A673 (cell line): ENCODE measurements around the gene MPV17L2. TPM values are rescaled to one million over a fixed set of nuclear protein-coding genes. Genes with fewer than 3 reads are reported as not detected.

Source experiments
- BruUV-seq: library from RNA; stranded (reverse); fragments of 400-500 nt; replicated peaks from 2 replicates; lab custom pipeline; 2021; lab: Mats Ljungman, UMichigan
- CTCF ChIA-PET: fragments of 300-600 bp; sonication (Branson Sonifier 250); formaldehyde crosslinking; loops from one replicate; lab custom pipeline; 2022; ENCODE audit warnings: antibody characterized with exemption; lab: Charles Lee
- POLR2A ChIA-PET: fragments of 300-600 bp; sonication (Branson Sonifier 250); formaldehyde crosslinking; loops from one replicate; lab custom pipeline; 2022; ENCODE audit warnings: antibody characterized with exemption; ENCODE audit not compliant: low non-redundant PET; lab: Charles Lee
- DNase-seq: peaks from one replicate; pipeline ENCODE4 v3.0.0-alpha.2; 2015; ENCODE audit warnings: low spot score
- H3K27ac ChIP-seq: fragments of 200-600 bp; sonication (generic); 2 replicates; pipeline ENCODE4 v1.5.1; 2016; ENCODE audit warnings: mixed run types, low read depth, mild to moderate bottlenecking, mixed read lengths, antibody characterized with exemption, low read length; ENCODE audit not compliant: poor library complexity, severe bottlenecking
- H3K27me3 ChIP-seq: fragments of 200-600 bp; sonication (generic); replicated peaks from 2 replicates; pipeline ENCODE4 v1.6.1; 2017; ENCODE audit warnings: mixed run types, low read depth, mild to moderate bottlenecking, mixed read lengths, antibody characterized with exemption, low read length; ENCODE audit not compliant: insufficient read depth, poor library complexity
- H3K36me3 ChIP-seq: fragments of 200-600 bp; sonication (generic); 2 replicates; pipeline ENCODE4 v1.6.1; 2016; ENCODE audit warnings: mixed run types, mild to moderate bottlenecking, mixed read lengths, antibody characterized with exemption, low read length; ENCODE audit not compliant: insufficient read depth, poor library complexity, severe bottlenecking
- H3K4me1 ChIP-seq: fragments of 200-600 bp; sonication (generic); 2 replicates; pipeline ENCODE4 v1.6.1; 2017; ENCODE audit warnings: mixed run types, mild to moderate bottlenecking, mixed read lengths, antibody characterized with exemption, low read length; ENCODE audit not compliant: insufficient read depth, poor library complexity, severe bottlenecking
- H3K4me3 ChIP-seq: fragments of 200-600 bp; sonication (generic); 2 replicates; pipeline ENCODE4 v1.5.1; 2016; ENCODE audit warnings: low read depth, mixed run types, mild to moderate bottlenecking, mixed read lengths, low read length; ENCODE audit not compliant: poor library complexity, severe bottlenecking
- H3K9me3 ChIP-seq: fragments of 200-600 bp; sonication (generic); 2 replicates; pipeline ENCODE4 v1.6.1; 2016; ENCODE audit warnings: mixed run types, low read depth, mild to moderate bottlenecking, mixed read lengths, antibody characterized with exemption, low read length; ENCODE audit not compliant: poor library complexity, severe bottlenecking
- EZH2 ChIP-seq: fragments of 200-600 bp; sonication (generic); IDR thresholded peaks from 2 replicates; pipeline ENCODE4 v1.6.1; 2017; ENCODE audit warnings: borderline replicate concordance, low read depth, mild to moderate bottlenecking, mixed read lengths, antibody characterized with exemption, low read length; ENCODE audit not compliant: poor library complexity, severe bottlenecking
- intact Hi-C: fragments of 100-400 bp; cut with micrococcal nuclease; formaldehyde crosslinking; loops from one replicate; pipeline ENCODE4 v1.10.0; 2022; ENCODE audit not compliant: unreplicated experiment
- total RNA-seq: library from RNA; stranded (reverse); gene quantifications from 2 replicates; pipeline ENCODE4 v1.2.3, GENCODE V29; 2021
- TF ChIP-seq, protein P1 (sequence below): fragments of 300-800, 200-600 bp; sonication (generic); conservative IDR thresholded peaks from 2 replicates; pipeline ENCODE4 v1.5.1; 2017; ENCODE audit warnings: low read depth, mild to moderate bottlenecking, antibody characterized with exemption, low read length, moderate library complexity, mixed read lengths

Gene MPV17L2
- total RNA-seq, 1 experiment from 2014 or later: 20.2 TPM

DNA sequence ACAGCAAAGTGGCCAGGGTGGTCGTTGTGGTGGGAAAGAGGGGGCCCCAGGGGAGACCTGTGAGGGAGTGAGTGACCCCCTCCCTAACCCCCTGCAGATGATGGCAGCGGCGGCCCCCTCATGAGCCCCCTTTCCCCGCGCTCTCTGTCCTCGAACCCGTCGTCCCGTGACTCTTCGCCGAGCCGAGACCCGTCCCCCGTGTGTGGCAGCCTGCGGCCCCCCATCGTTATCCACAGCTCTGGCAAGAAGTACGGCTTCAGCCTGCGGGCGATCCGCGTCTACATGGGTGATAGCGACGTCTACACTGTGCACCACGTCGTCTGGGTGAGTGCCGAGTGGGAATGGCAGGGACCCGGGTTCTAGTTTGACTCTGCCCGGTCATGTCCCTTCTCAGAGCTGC, 48.1 kb upstream of the MPV17L2 start:
- Histone ChIP-seq H3K27ac (no peak overlapping the region), H3K4me3 (no peak overlapping the region), H3K27me3 (no peaks in the 10 kb centered on the region), H3K36me3 (peaks cover 12% of the 10 kb centered on the region), H3K9me3 (no peaks in the 10 kb centered on the region), H3K4me1 (no peaks in the 10 kb centered on the region)
- TF ChIP-seq EZH2: no peak
- TF ChIP-seq, protein P1, sequence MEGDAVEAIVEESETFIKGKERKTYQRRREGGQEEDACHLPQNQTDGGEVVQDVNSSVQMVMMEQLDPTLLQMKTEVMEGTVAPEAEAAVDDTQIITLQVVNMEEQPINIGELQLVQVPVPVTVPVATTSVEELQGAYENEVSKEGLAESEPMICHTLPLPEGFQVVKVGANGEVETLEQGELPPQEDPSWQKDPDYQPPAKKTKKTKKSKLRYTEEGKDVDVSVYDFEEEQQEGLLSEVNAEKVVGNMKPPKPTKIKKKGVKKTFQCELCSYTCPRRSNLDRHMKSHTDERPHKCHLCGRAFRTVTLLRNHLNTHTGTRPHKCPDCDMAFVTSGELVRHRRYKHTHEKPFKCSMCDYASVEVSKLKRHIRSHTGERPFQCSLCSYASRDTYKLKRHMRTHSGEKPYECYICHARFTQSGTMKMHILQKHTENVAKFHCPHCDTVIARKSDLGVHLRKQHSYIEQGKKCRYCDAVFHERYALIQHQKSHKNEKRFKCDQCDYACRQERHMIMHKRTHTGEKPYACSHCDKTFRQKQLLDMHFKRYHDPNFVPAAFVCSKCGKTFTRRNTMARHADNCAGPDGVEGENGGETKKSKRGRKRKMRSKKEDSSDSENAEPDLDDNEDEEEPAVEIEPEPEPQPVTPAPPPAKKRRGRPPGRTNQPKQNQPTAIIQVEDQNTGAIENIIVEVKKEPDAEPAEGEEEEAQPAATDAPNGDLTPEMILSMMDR: no peak
- no peak for DNase-seq
- POLR2A ChIA-PET: no interaction called here
- no TSS peak for BruUV-seq
- intact Hi-C loops: no loop called here
- CTCF ChIA-PET: interaction anchor here (0.6 kb wide), 1 partner anchor 16 kb away, joined by 11 read pairs; no protein-coding TSS in a partner anchor

DNA sequence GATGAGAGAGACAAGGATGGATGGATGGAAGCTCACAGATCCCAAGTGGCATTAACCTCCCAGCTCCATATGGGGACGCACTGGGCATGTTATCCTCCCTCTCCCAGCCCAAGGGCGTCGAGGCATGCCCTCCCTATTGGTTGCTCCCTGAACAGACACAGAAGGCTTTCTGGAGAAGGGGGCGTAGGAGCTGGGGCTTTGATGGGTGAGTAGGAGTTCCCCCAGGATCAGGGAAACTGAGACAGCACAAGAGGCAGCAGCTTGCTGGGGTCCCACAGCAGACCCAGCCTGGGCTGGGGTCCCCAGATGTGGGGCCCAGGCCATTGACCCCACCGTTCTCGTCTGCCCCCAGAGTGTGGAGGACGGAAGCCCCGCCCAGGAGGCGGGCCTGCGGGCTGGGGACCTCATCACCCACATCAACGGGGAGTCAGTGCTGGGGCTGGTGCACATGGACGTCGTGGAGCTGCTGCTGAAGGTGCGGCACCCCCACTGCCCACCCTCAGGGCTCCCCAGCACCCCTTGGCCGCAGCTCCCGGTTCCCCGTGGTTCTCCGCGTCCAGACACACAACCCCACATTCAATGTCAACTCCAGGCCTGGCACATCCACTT, 47.5 kb upstream of the MPV17L2 start:
- Histone ChIP-seq H3K9me3 (no peaks in the 10 kb centered on the region), H3K27ac (no peak overlapping the region), H3K36me3 (peaks cover 12% of the 10 kb centered on the region), H3K27me3 (no peaks in the 10 kb centered on the region), H3K4me1 (no peaks in the 10 kb centered on the region), H3K4me3 (no peak overlapping the region)
- no peak for TF ChIP-seq EZH2
- TF ChIP-seq, protein P1: no peak
- CTCF ChIA-PET: interaction anchor here (0.6 kb wide), 1 partner anchor 15 kb away, joined by 11 read pairs; no protein-coding TSS in a partner anchor
- DNase-seq: no peak
- no TSS peak for BruUV-seq
- intact Hi-C loops: no loop called here
- POLR2A ChIA-PET: no interaction called here

DNA sequence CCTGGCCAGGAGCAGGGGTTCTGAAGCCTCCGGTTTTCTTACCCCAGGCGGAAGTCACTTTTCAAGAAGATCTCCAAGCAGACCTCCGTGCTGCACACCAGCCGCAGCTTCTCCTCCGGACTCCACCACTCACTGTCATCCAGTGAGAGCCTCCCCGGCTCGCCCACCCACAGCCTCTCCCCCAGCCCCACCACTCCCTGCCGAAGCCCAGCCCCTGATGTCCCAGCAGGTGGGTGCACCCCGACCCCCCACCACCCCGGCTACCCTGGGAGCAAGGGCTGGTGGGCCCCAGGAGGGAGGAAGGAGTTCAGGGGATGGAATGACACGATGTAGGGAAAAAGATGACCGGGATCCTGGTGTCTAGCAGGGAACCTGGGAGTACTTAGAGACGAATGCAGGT, 45.6 kb upstream of the MPV17L2 start:
- DNase-seq: no peak
- no peak overlapping the region for H3K4me3 ChIP-seq
- intact Hi-C loops: no loop called here
- no peak for TF ChIP-seq EZH2
- TF ChIP-seq, protein P1: no peak
- CTCF ChIA-PET: no interaction called here
- BruUV-seq: no TSS peak
- H3K27me3 ChIP-seq: no peaks in the 10 kb centered on the region
- H3K4me1 ChIP-seq: peaks cover 7% of the 10 kb centered on the region
- H3K9me3 ChIP-seq: no peaks in the 10 kb centered on the region
- H3K27ac ChIP-seq: no peak overlapping the region
- POLR2A ChIA-PET: no interaction called here
- peaks cover 6% of the 10 kb centered on the region for H3K36me3 ChIP-seq
